ENCODE results near the gene TMF1. TPM values are rescaled to one million over a fixed set of nuclear protein-coding genes. Genes with fewer than 3 reads are reported as not detected.

TMF1 gene
- total and polyA plus RNA-seq, 10 of the 15 experiments (the other 5 are each of a cell fraction or from before 2014, with no cell fraction given) = 7.1 to 24.5 (median 18.6) TPM

- no peaks in the 10 kb centered on the region for H3K27me3 ChIP-seq (replicated peaks in 1 of 2; ENCODE audit: control insufficient read depth in 2 of 2, insufficient read depth in 2 of 2, low read length in 1 of 2)
- ChIA-PET SMC1A (ENCODE audit: uncharacterized antibody, unreplicated experiment) (interaction anchor here (1.0 to 1.4 kb wide), 3 partner anchors 12 to 20 kb away, joined by 3 to 4 read pairs (median 3); no protein-coding TSS in a partner anchor), CTCF (interaction anchor here (0.7 to 1.1 kb wide), 3 partner anchors 30 to 175 kb away, joined by 3 read pairs; no protein-coding TSS in a partner anchor), RAD21 (ENCODE audit: unreplicated experiment) (interaction anchor here (0.9 kb wide), 1 partner anchor 41 kb away, joined by 3 read pairs; no protein-coding TSS in a partner anchor), POLR2A (no interaction called here)
- no peak overlapping the region for H3K9ac ChIP-seq (ENCODE audit: control insufficient read depth, insufficient read depth, low read length)
- no peaks in the 10 kb centered on the region for H3K9me3 ChIP-seq (replicated peaks; ENCODE audit: control insufficient read depth, insufficient read depth, low read length)
- H3K79me2 ChIP-seq (ENCODE audit: control insufficient read depth, insufficient read depth, low read length) = no peaks in the 10 kb centered on the region
- intact Hi-C loops (cut with micrococcal nuclease; ENCODE audit: unreplicated experiment) = no loop called here
- H3K4me1 ChIP-seq (ENCODE audit: control insufficient read depth, insufficient read depth, low read length) = no peaks in the 10 kb centered on the region
- ATAC-seq (no peak), FAIRE-seq (no peak), DNase-seq (ENCODE audit: low read depth, low spot score) (no peak)
- WGBS (ENCODE audit: insufficient coverage, insufficient replicate concordance, low lambda C conversion rate, missing lambda C conversion rate) = 91% methylated on average over 6 of the region's 6 CpGs
- in situ Hi-C loops (cut with MboI) = no loop called here
- BruUV-seq (replicated peaks) = no TSS peak
- TF ChIP-seq CBX5 (IDR thresholded peaks at IDR 0.05; ENCODE audit: low read depth) (no peak), E2F8 (IDR thresholded peaks at IDR 0.05; ENCODE audit: low read depth, partially characterized antibody) (no peak), RCOR1 (conservative IDR thresholded peaks at IDR 0.05; ENCODE audit: low read depth, low read length) (no peak), MEF2B (IDR thresholded peaks at IDR 0.05; ENCODE audit: partially characterized antibody, poor library complexity, severe bottlenecking) (no peak), EED (IDR thresholded peaks at IDR 0.05; ENCODE audit: low read depth) (no peak), JUNB (IDR thresholded peaks at IDR 0.05) (no peak), SIX5 (IDR thresholded peaks at IDR 0.05; ENCODE audit: low read depth, low read length, severe bottlenecking) (no peak), CBFB (IDR thresholded peaks at IDR 0.05; ENCODE audit: low read depth) (no peak), ETV6 (conservative IDR thresholded peaks at IDR 0.05 in 1 of 2, IDR thresholded peaks at IDR 0.05 in 1 of 2; ENCODE audit: borderline replicate concordance in 1 of 2, low read depth in 1 of 2) (no peak), PKNOX1 (IDR thresholded peaks at IDR 0.05) (no peak), CREB1 (IDR thresholded peaks at IDR 0.05; ENCODE audit: low read depth) (no peak), NFXL1 (IDR thresholded peaks at IDR 0.05; ENCODE audit: borderline replicate concordance) (no peak), ZSCAN29 (IDR thresholded peaks at IDR 0.05) (no peak), ZNF207 (IDR thresholded peaks at IDR 0.05; ENCODE audit: borderline replicate concordance) (no peak), NFIC (IDR thresholded peaks at IDR 0.05; ENCODE audit: low read depth, low read length) (no peak), TCF7 (IDR thresholded peaks at IDR 0.05; ENCODE audit: borderline replicate concordance) (no peak), NR2C2 (IDR thresholded peaks at IDR 0.05; ENCODE audit: borderline replicate concordance, control insufficient read depth, insufficient read length, low read depth) (no peak)
- H3K36me3 ChIP-seq (ENCODE audit: control insufficient read depth in 2 of 2, insufficient read depth in 2 of 2, low read length in 1 of 2) = peaks cover 0 to 4% of the 10 kb centered on the region in 2 experiments; a peak in 2 of 4 replicates
- H3K4me3 ChIP-seq = no peak overlapping the region
- H2AFZ ChIP-seq (ENCODE audit: control insufficient read depth, low read depth, low read length) = no peak overlapping the region
- no peak overlapping the region for H3K27ac ChIP-seq (ENCODE audit: control insufficient read depth, insufficient read depth)
- no peaks in the 10 kb centered on the region for H4K20me1 ChIP-seq (ENCODE audit: control insufficient read depth, insufficient read depth)
- H3K4me2 ChIP-seq (ENCODE audit: control insufficient read depth, insufficient read depth) = no peak overlapping the region
Observed at GRCh38 chr3:68987322-68987721, 64.8 kb downstream of the TMF1 start.

All from GM12878 (cell line).